Keratinocyte (primary cell): Measurements from ENCODE around the gene SIDT1. TPM values are rescaled to one million over a fixed set of nuclear protein-coding genes. Genes with fewer than 3 reads are reported as not detected.

ENCODE experiments used
- DNase-seq: peaks from one replicate; pipeline ENCODE4 v3.0.0-alpha.2; 2011; ENCODE audit warnings: low read depth, missing footprints, low spot score
- FAIRE-seq: peaks from 2 replicates; lab custom pipeline; 2011; peaks lifted over from hg19 to GRCh38; lab: Jason Lieb, UNC
- H2AFZ ChIP-seq: 2 replicates; pipeline ENCODE4 v1.6.0; 2012; ENCODE audit warnings: low read length, control low read depth, inconsistent platforms; ENCODE audit not compliant: control insufficient read depth
- H3K27ac ChIP-seq: 2 replicates; pipeline ENCODE4 v1.5.1; 2011; ENCODE audit warnings: low read length; ENCODE audit not compliant: control insufficient read depth, insufficient read depth
- H3K27me3 ChIP-seq: 3 replicates; pipeline ENCODE4 v1.6.0; 2011; ENCODE audit warnings: low read length; ENCODE audit not compliant: control insufficient read depth, insufficient read depth; ENCODE audit errors: extremely low read depth
- H3K36me3 ChIP-seq, 2 experiments: 2 replicates in 1 of 2; 3 replicates in 1 of 2; pipeline ENCODE4 v1.5.1; 2011; ENCODE audit warnings: low read length in 2 of 2, mild to moderate bottlenecking in 1 of 2; ENCODE audit not compliant: control insufficient read depth in 2 of 2, insufficient read depth in 2 of 2; ENCODE audit errors: extremely low read depth in 1 of 2
- H3K4me1 ChIP-seq: 3 replicates; pipeline ENCODE4 v1.5.1; 2011; ENCODE audit warnings: low read length; ENCODE audit not compliant: control insufficient read depth, insufficient read depth; ENCODE audit errors: extremely low read depth
- H3K4me2 ChIP-seq: 3 replicates; pipeline ENCODE4 v1.6.0; 2011; ENCODE audit warnings: low read depth, low read length; ENCODE audit not compliant: control insufficient read depth, insufficient read depth; ENCODE audit errors: extremely low read depth
- H3K4me3 ChIP-seq, 3 experiments: fragments of 200-600 bp in 1 of 3; sonication (generic) in 1 of 3; 2 replicates in 2 of 3; 3 replicates in 1 of 3; pipeline ENCODE4 v1.5.1; 2011 to 2016; ENCODE audit warnings: low read length in 3 of 3, mild to moderate bottlenecking in 3 of 3, control low read depth in 2 of 3, inconsistent platforms in 1 of 3, low read depth in 1 of 3, mixed read lengths in 1 of 3, mixed run types in 1 of 3, moderate library complexity in 1 of 3; ENCODE audit not compliant: control insufficient read depth in 2 of 3, insufficient read depth in 2 of 3; ENCODE audit errors: extremely low read depth in 1 of 3
- H3K79me2 ChIP-seq: 2 replicates; pipeline ENCODE4 v1.6.0; 2012; ENCODE audit warnings: low read length; ENCODE audit not compliant: control insufficient read depth, insufficient read depth
- H3K9ac ChIP-seq: 3 replicates; pipeline ENCODE4 v1.6.0; 2011; ENCODE audit warnings: low read length; ENCODE audit not compliant: control insufficient read depth, insufficient read depth; ENCODE audit errors: extremely low read depth
- H3K9me1 ChIP-seq: 3 replicates; pipeline ENCODE4 v1.6.0; 2011; ENCODE audit warnings: low read length; ENCODE audit not compliant: control insufficient read depth, insufficient read depth; ENCODE audit errors: extremely low read depth
- H3K9me3 ChIP-seq: 2 replicates; pipeline ENCODE4 v1.5.1; 2012; ENCODE audit warnings: low read depth, low read length; ENCODE audit not compliant: control insufficient read depth
- H4K20me1 ChIP-seq: 3 replicates; pipeline ENCODE4 v1.6.0; 2011; ENCODE audit warnings: low read length; ENCODE audit not compliant: control insufficient read depth, insufficient read depth; ENCODE audit errors: extremely low read depth
- EZH2 ChIP-seq: IDR thresholded peaks from one replicate; pipeline ENCODE4 v1.6.1; 2012; ENCODE audit warnings: inconsistent platforms, mild to moderate bottlenecking, low read length, moderate library complexity
- dilution Hi-C: fragments of 300-500 bp; cut with MboI; formaldehyde crosslinking; loops from one replicate; pipeline ENCODE4 v1.7.0; 2020; ENCODE audit warnings: low sequenced_read_pairs; ENCODE audit not compliant: extremely low pct_ligation_motif_present
- polyA plus RNA-seq, 5 experiments: library from polyadenylated mRNA; depleted of rRNA in 3 of 5; stranded (reverse) in 3 of 5; stranded (forward) in 1 of 5; unstranded in 1 of 5; fragments of >200 nt; gene quantifications; 1 replicate in 1 of 5; 2 replicates in 3 of 5; 3 replicates in 1 of 5; pipeline versions ENCODE4 v1.2.1 to v1.2.3, GENCODE V29; 2011 to 2012; ENCODE audit warnings: missing spikeins in 2 of 5, low read depth in 1 of 5, low replicate concordance in 1 of 5
- TF ChIP-seq, protein P1 (sequence below), 3 experiments: IDR thresholded peaks in 1 of 3; conservative IDR thresholded peaks in 1 of 3; optimal IDR thresholded peaks in 1 of 3; 2 replicates in 2 of 3; 3 replicates in 1 of 3; pipeline versions ENCODE3 to v1.5.1; 2011; ENCODE audit warnings: low read length in 3 of 3, mild to moderate bottlenecking in 3 of 3, moderate library complexity in 2 of 3, control low read depth in 1 of 3, inconsistent platforms in 1 of 3; ENCODE audit not compliant: insufficient read depth in 2 of 3; ENCODE audit errors: extremely low read depth in 1 of 3

The SIDT1 gene
- polyA plus RNA-seq, 1 donor (not counting 4 experiments of a cell fraction or from before 2014, with no cell fraction given): 0.12 TPM

DNA sequence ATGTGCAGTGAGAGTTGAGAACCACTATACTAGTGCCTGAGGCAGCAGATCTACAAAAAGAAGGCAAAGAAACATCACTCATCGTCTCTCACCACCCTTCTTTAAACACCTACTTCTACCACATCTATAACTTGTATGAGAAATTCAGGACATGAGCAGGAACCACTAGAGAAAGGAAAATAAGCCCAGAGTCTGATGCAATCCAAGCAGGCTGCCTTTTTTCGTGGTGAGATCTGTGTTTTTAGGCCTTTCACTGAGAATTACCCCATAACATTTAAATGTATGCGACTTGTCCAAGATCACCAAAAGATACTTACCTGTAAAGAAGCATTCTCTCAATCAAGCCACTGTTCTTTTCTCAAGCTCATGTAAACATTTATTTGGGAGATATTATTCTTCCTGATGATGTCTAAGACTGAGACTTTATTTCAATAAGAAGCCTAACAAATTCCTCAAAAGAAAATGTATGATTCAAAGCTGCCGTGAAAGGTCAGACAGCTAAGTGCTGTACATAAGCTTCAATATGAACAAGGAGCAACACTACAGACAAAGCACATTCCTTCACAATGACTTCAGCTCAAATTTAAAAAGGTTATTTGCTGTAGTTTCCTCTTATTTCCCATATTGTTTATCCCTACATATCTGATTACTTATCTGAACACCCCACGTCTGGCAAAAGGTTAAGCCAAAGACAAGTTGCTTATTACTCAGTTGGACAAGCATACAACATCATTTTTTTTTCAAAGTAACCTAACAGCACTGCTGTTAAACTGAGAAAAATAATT lies 33.9 kb upstream of the SIDT1 start:
- Histone ChIP-seq H3K9ac (no peak overlapping the region), H3K27ac (no peak overlapping the region), H3K9me3 (no peaks in the 10 kb centered on the region), H3K9me1 (no peaks in the 10 kb centered on the region), H4K20me1 (no peaks in the 10 kb centered on the region), H3K4me1 (no peaks in the 10 kb centered on the region), H2AFZ (no peak overlapping the region), H3K36me3 (no peaks in the 10 kb centered on the region), H3K4me3 (no peak overlapping the region), H3K4me2 (no peak overlapping the region), H3K27me3 (no peaks in the 10 kb centered on the region), H3K79me2 (no peaks in the 10 kb centered on the region)
- no peak for TF ChIP-seq EZH2
- DNase-seq (no peak), FAIRE-seq (no peak)
- dilution Hi-C loops: loop anchor here (25.0 kb wide), 1 partner anchor 114 kb away; no protein-coding TSS in a partner anchor

GRCh38 chr3:113499081-113499480 lies 33.3 kb upstream of the SIDT1 start:
- Histone ChIP-seq H4K20me1 (no peaks in the 10 kb centered on the region), H3K9me1 (no peaks in the 10 kb centered on the region), H3K9ac (no peak overlapping the region), H3K36me3 (no peaks in the 10 kb centered on the region), H3K79me2 (no peaks in the 10 kb centered on the region), H3K27ac (no peak overlapping the region), H3K27me3 (no peaks in the 10 kb centered on the region), H3K4me1 (no peaks in the 10 kb centered on the region), H3K9me3 (no peaks in the 10 kb centered on the region), H2AFZ (no peak overlapping the region), H3K4me2 (no peak overlapping the region), H3K4me3 (no peak overlapping the region)
- DNase-seq: no peak
- no peak for FAIRE-seq
- dilution Hi-C loops: loop anchor here (25.0 kb wide), 1 partner anchor 113 kb away; no protein-coding TSS in a partner anchor
- no peak for TF ChIP-seq EZH2
- TF ChIP-seq, protein P1, sequence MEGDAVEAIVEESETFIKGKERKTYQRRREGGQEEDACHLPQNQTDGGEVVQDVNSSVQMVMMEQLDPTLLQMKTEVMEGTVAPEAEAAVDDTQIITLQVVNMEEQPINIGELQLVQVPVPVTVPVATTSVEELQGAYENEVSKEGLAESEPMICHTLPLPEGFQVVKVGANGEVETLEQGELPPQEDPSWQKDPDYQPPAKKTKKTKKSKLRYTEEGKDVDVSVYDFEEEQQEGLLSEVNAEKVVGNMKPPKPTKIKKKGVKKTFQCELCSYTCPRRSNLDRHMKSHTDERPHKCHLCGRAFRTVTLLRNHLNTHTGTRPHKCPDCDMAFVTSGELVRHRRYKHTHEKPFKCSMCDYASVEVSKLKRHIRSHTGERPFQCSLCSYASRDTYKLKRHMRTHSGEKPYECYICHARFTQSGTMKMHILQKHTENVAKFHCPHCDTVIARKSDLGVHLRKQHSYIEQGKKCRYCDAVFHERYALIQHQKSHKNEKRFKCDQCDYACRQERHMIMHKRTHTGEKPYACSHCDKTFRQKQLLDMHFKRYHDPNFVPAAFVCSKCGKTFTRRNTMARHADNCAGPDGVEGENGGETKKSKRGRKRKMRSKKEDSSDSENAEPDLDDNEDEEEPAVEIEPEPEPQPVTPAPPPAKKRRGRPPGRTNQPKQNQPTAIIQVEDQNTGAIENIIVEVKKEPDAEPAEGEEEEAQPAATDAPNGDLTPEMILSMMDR (optimal IDR thresholded peaks at IDR 0.05 in 1 of 3, IDR thresholded peaks at IDR 0.05 in 1 of 3, conservative IDR thresholded peaks at IDR 0.05 in 1 of 3; ENCODE audit: extremely low read depth in 1 of 3, insufficient read depth in 2 of 3, low read length in 3 of 3): no peak
